GM19455 (cell line): ENCODE measurements around the gene ULK2.
"Not testable (repeated sequence)": the region's sequence is repeated elsewhere in the genome, so short reads cannot be mapped to it uniquely, and the experiment has no call there.

Experiments used
- ATAC-seq: cut with Tn5 transposase; IDR thresholded peaks from one replicate; pipeline ENCODE4 v1.9.1; 2021; ENCODE audit not compliant: unreplicated experiment

The ULK2 gene

GRCh38 chr17:19867329-19868078, at the start of gene ULK2:
ULK2 (minus strand) TSS chr17:19867936; CDS start chr17:19867417, 519 bp downstream.
- peak; percentile 56 for ATAC-seq

GRCh38 chr17:19915245-19915978, 47.7 kb upstream of the ULK2 start:
- no peak for ATAC-seq

- no peak for ATAC-seq
Measured at GRCh38 chr17:19911033-19911432, 43.3 kb upstream of the ULK2 start.

GRCh38 chr17:19909139-19909538, 41.4 kb upstream of the ULK2 start:
- ATAC-seq, result no peak

- no peak for ATAC-seq
Measured at GRCh38 chr17:19905502-19905901, 37.8 kb upstream of the ULK2 start.

GRCh38 chr17:19904924-19905323, 37.2 kb upstream of the ULK2 start:
- no peak for ATAC-seq

- ATAC-seq, result no peak
Measured at GRCh38 chr17:19904412-19904811, 36.7 kb upstream of the ULK2 start.

GRCh38 chr17:19900809-19901208, 33.1 kb upstream of the ULK2 start:
- no peak for ATAC-seq

- no peak for ATAC-seq
Measured at GRCh38 chr17:19897903-19898302, 30.2 kb upstream of the ULK2 start.

- ATAC-seq, result no peak
Measured at GRCh38 chr17:19897090-19897837, 29.5 kb upstream of the ULK2 start.

- ATAC-seq, result no peak
Measured at GRCh38 chr17:19896679-19897078, 28.9 kb upstream of the ULK2 start.

- not testable (repeated sequence) for ATAC-seq
Measured at GRCh38 chr17:19890554-19890953, 22.8 kb upstream of the ULK2 start.

GRCh38 chr17:19890001-19890400, 22.3 kb upstream of the ULK2 start:
- ATAC-seq, result not testable (repeated sequence)

- no peak for ATAC-seq
Measured at GRCh38 chr17:19886116-19886515, 18.4 kb upstream of the ULK2 start.

- ATAC-seq, result no peak
Measured at GRCh38 chr17:19883537-19884215, 15.9 kb upstream of the ULK2 start.

GRCh38 chr17:19880393-19880792, 12.7 kb upstream of the ULK2 start:
- ATAC-seq, result no peak

GRCh38 chr17:19877364-19877945, 9.7 kb upstream of the ULK2 start:
- no peak for ATAC-seq

GRCh38 chr17:19876529-19877161, 8.9 kb upstream of the ULK2 start:
- ATAC-seq, result no peak

- ATAC-seq, result no peak
Measured at GRCh38 chr17:19874256-19874655, 6.5 kb upstream of the ULK2 start.

GRCh38 chr17:19873346-19873745, 5.6 kb upstream of the ULK2 start:
- ATAC-seq, result no peak
